HG03460 (cell line): ENCODE measurements around the gene LRFN2.

Source experiments
- ATAC-seq: cut with Tn5 transposase; IDR thresholded peaks from one replicate; pipeline ENCODE4 v1.9.1; 2021; ENCODE audit not compliant: unreplicated experiment

The LRFN2 gene

GRCh38 chr6:40480678-40481077 lies 106.5 kb downstream of the LRFN2 start:
- no peak for ATAC-seq

- no peak for ATAC-seq
Observed at GRCh38 chr6:40479706-40480105, 107.5 kb downstream of the LRFN2 start.

GRCh38 chr6:40477246-40478126 lies 109.7 kb downstream of the LRFN2 start:
- no peak for ATAC-seq

GRCh38 chr6:40476673-40477072 lies 110.5 kb downstream of the LRFN2 start:
- no peak for ATAC-seq

GRCh38 chr6:40474937-40475336 lies 112.2 kb downstream of the LRFN2 start:
- ATAC-seq, result no peak

- no peak for ATAC-seq
Observed at GRCh38 chr6:40473026-40473425, 114.1 kb downstream of the LRFN2 start.

GRCh38 chr6:40472353-40472752 lies 114.8 kb downstream of the LRFN2 start:
- ATAC-seq, result no peak

- ATAC-seq, result no peak
Observed at GRCh38 chr6:40471243-40471642, 115.9 kb downstream of the LRFN2 start.

- ATAC-seq, result no peak
Observed at GRCh38 chr6:40469323-40469722, 117.8 kb downstream of the LRFN2 start.

GRCh38 chr6:40466986-40467539 lies 120.1 kb downstream of the LRFN2 start:
- no peak for ATAC-seq

- ATAC-seq, result no peak
Observed at GRCh38 chr6:40461643-40462042, 125.5 kb downstream of the LRFN2 start.

- no peak for ATAC-seq
Observed at GRCh38 chr6:40460380-40460779, 126.8 kb downstream of the LRFN2 start.

- ATAC-seq, result no peak
Observed at GRCh38 chr6:40457261-40457660, 129.9 kb downstream of the LRFN2 start.

- no peak for ATAC-seq
Observed at GRCh38 chr6:40456390-40457013, 130.7 kb downstream of the LRFN2 start.

- no peak for ATAC-seq
Observed at GRCh38 chr6:40455686-40456389, 131.3 kb downstream of the LRFN2 start.

GRCh38 chr6:40450483-40450882 lies 136.7 kb downstream of the LRFN2 start:
- ATAC-seq, result no peak

- no peak for ATAC-seq
Observed at GRCh38 chr6:40444811-40445210, 142.4 kb downstream of the LRFN2 start.

GRCh38 chr6:40444312-40444711 lies 142.9 kb downstream of the LRFN2 start:
- ATAC-seq, result no peak

- no peak for ATAC-seq
Observed at GRCh38 chr6:40443842-40444241, 143.3 kb downstream of the LRFN2 start.

- no peak for ATAC-seq
Observed at GRCh38 chr6:40442591-40442990, 144.6 kb downstream of the LRFN2 start.

GRCh38 chr6:40441150-40441549 lies 146.0 kb downstream of the LRFN2 start:
- ATAC-seq, result no peak

- ATAC-seq, result no peak
Observed at GRCh38 chr6:40440053-40440452, 147.1 kb downstream of the LRFN2 start.
